HAP-1 (cell line): ENCODE measurements around the gene LONP2.

ENCODE experiments used
- DNase-seq, 2 experiments: peaks; one replicate each; pipeline ENCODE4 v3.0.0-alpha.2; 2016 to 2020; ENCODE audit warnings: low spot score in 2 of 2
- H3K27me3 ChIP-seq: fragments of 250-450 bp; sonication (Bioruptor Pico); 2 replicates; pipeline ENCODE4 v1.5.1; 2020; ENCODE audit warnings: low read depth, mild to moderate bottlenecking, moderate library complexity
- H3K36me3 ChIP-seq: fragments of 250-450 bp; sonication (Bioruptor Pico); replicated peaks from 2 replicates; pipeline ENCODE4 v1.5.1; 2020; ENCODE audit warnings: mild to moderate bottlenecking
- H3K4me1 ChIP-seq: fragments of 250-450 bp; sonication (Bioruptor Pico); 2 replicates; pipeline ENCODE4 v1.5.1; 2020; ENCODE audit warnings: mild to moderate bottlenecking
- H3K4me3 ChIP-seq: fragments of 250-450 bp; sonication (Bioruptor Pico); 2 replicates; pipeline ENCODE4 v1.5.1; 2020; ENCODE audit warnings: mild to moderate bottlenecking, moderate library complexity
- H3K9me3 ChIP-seq: fragments of 250-450 bp; sonication (Bioruptor Pico); 2 replicates; pipeline ENCODE4 v1.5.1; 2020; ENCODE audit warnings: mild to moderate bottlenecking, moderate library complexity
- in situ Hi-C: fragments of 300-500 bp; cut with MboI; formaldehyde crosslinking; loops from 3 replicates; pipeline ENCODE4 v1.14.3; 2020; ENCODE audit warnings: low sequenced_read_pairs, inconsistent platforms, mixed read lengths

The LONP2 gene

DNA sequence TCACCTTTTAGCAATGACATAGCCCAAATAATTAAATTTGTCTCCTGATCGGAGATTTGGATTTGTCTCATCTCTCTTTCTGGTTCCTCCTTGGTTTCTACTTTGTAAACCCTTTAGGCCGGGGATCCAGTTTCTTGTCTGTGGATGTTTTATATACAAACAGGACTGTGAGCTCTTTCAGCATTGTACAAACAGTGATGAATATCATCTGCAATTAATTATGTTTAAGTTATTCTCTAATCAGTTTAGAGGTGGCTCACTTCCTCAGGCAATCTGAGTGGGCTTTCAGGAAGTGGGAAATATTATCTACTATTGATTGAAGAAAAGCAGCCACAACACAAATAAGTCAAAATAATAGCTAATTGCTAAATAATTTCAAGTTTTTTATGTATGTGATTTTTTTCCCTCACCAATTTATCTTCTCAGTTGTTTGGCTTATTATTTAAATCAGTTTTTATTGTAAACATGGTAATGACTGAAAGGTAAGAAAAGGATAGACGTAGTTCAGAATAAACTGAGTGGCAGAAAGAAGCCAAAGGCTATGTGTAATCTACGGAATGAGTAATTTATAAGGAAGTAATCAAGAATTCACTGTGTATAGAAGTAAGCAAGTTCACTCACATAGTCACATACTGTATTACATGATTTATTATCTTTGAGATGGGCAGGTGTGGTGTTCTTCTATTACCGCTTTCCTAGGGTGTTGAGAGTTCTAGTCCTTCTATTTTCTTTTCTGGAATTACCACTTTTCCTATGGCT is 6.6 kb downstream of the LONP2 start:
- no peak for DNase-seq
- Histone ChIP-seq H3K36me3 (peaks cover 32% of the 10 kb centered on the region), H3K27me3 (no peaks in the 10 kb centered on the region), H3K4me3 (no peak overlapping the region), H3K9me3 (no peaks in the 10 kb centered on the region), H3K4me1 (peaks cover 23% of the 10 kb centered on the region)
- in situ Hi-C loops = no loop called here

DNA sequence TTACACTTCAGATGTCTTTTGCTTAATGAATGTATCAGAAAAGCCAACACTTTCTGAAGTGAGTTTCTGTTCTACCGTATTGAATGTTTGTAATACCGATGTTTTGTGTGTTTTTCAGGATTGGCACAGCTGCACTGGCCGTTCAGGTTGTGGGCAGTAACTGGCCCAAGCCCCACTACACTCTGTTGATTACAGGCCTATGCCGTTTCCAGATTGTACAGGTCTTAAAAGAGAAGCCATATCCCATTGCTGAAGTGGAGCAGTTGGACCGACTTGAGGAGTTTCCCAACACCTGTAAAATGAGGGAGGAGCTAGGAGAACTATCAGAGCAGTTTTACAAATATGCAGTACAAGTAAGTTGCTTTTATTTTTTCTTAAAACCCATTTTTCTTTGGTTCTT is 7.9 kb downstream of the LONP2 start:
- Histone ChIP-seq H3K27me3 (no peaks in the 10 kb centered on the region), H3K36me3 (peaks cover 32% of the 10 kb centered on the region), H3K4me1 (peaks cover 14% of the 10 kb centered on the region), H3K4me3 (no peak overlapping the region), H3K9me3 (no peaks in the 10 kb centered on the region)
- no peak for DNase-seq
- in situ Hi-C loops = no loop called here

DNA sequence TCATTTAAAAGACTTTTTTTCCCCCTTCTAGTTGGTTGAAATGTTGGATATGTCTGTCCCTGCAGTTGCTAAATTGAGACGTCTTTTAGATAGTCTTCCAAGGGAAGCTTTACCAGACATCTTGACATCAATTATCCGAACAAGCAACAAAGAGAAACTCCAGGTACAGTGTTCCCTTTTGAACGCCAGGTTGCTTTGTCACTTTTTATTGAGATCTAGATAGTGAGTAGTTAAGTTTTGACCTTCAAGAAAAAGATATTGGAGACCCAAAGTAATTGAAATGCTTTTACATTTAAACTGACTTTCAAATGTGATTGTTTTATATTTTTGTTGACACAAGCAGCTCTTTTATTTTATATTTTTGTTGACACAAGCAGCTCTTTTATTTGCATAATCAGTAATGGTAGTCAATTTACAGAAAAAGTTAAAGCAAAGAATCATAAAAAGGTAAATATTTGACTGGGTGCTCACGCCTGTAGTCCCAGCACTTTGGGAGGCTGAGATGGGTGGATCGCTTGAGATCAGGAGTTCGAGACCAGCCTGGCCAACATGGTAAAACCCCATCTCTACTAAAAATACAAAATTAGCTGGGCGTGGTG is 12.6 kb downstream of the LONP2 start:
- H3K4me3 ChIP-seq = no peak overlapping the region
- no peaks in the 10 kb centered on the region for H3K27me3 ChIP-seq
- DNase-seq = no peak
- in situ Hi-C loops = no loop called here
- no peaks in the 10 kb centered on the region for H3K9me3 ChIP-seq
- H3K36me3 ChIP-seq = peaks cover 57% of the 10 kb centered on the region
- H3K4me1 ChIP-seq = no peaks in the 10 kb centered on the region

DNA sequence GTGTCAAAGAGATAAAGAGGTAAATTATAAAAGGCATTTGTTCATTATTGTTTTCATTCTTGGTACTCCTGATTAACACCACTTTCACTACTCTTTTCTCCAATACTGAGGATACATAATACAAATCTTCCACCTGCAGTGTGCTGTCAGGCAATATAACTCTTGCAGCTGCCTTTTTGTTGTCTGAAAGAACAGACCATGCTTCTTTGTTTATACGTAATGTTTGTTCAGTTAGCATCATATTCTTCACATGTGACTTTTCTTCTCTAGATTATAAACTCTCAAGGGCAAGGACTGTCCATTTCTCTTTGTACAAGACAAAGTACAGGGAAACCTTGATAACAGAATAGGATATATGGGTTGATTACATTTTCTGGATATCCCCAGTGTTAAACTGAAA is 17.5 kb downstream of the LONP2 start:
- in situ Hi-C loops = no loop called here
- H3K9me3 ChIP-seq = no peaks in the 10 kb centered on the region
- H3K4me1 ChIP-seq = no peaks in the 10 kb centered on the region
- no peaks in the 10 kb centered on the region for H3K27me3 ChIP-seq
- DNase-seq = no peak
- no peak overlapping the region for H3K4me3 ChIP-seq
- H3K36me3 ChIP-seq = peaks cover 45% of the 10 kb centered on the region

DNA sequence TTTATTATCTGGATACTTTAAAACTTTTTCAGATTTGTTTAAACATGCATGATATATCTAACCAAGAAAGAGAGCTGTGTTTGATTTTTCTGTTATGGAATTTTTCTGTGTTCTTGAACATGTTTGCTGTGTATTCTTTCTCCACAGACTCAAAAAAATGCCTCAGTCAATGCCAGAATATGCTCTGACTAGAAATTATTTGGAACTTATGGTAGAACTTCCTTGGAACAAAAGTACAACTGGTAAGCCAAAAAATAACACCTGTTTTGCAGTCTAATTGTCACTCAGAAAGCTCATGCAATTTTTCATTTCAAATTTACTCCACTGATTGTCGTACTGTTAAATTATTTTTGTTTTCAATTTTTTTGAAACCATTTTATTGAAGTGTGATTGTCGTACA is 18.5 kb downstream of the LONP2 start:
- peaks cover 45% of the 10 kb centered on the region for H3K36me3 ChIP-seq
- no peaks in the 10 kb centered on the region for H3K27me3 ChIP-seq
- H3K9me3 ChIP-seq = no peaks in the 10 kb centered on the region
- no peaks in the 10 kb centered on the region for H3K4me1 ChIP-seq
- DNase-seq = no peak
- in situ Hi-C loops = no loop called here
- H3K4me3 ChIP-seq = no peak overlapping the region

DNA sequence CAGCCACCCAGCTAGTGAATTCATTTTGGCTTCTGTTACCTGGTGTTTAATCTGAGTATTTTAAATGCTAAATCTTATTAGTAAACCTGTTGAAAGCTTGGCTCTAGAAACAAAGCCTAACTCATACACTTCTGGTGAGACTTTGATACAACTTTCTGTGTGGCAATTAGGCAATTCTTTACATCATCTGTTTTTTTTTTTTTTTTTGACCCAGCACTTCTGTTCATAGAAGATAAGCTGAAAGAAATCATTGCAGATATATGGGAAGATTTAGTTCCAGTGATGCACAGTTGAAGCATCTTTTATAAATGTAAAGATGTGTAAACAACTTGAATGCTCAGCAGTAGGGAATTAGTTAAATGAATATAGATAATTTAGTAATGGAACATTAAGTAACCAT is 24.9 kb downstream of the LONP2 start:
- H3K36me3 ChIP-seq = peaks cover 22% of the 10 kb centered on the region

DNA sequence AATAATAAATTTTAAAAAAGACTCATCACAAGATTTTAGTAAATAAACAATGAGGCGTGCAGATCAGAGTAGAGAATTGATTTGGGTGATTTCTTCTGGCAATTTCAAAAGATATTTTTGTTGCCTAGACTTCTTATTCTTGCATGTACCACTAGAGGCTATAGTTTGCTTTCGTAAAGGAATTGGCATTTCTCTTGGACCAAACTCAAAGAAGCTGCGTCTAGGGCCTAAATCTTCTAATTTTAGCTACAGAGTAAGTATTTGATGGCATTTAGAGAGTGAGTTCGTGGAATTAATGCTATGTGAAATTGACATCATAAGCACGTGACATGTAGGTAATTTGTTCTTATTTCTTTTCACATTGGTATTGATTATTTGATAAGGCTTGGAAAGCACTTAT is 27.6 kb downstream of the LONP2 start:
- Histone ChIP-seq H3K4me3 (no peak overlapping the region), H3K4me1 (peaks cover 4% of the 10 kb centered on the region; the same call in 1 of the 2 replicates), H3K36me3 (peaks cover 23% of the 10 kb centered on the region), H3K27me3 (no peaks in the 10 kb centered on the region), H3K9me3 (no peaks in the 10 kb centered on the region)
- in situ Hi-C loops = no loop called here
- no peak for DNase-seq

More for the DNA sequence above, 24.9 kb downstream of the LONP2 start:
- H3K27me3 ChIP-seq = no peaks in the 10 kb centered on the region
- in situ Hi-C loops = no loop called here
- DNase-seq = no peak
- no peaks in the 10 kb centered on the region for H3K9me3 ChIP-seq
- H3K4me1 ChIP-seq = no peaks in the 10 kb centered on the region
- H3K4me3 ChIP-seq = no peak overlapping the region

DNA sequence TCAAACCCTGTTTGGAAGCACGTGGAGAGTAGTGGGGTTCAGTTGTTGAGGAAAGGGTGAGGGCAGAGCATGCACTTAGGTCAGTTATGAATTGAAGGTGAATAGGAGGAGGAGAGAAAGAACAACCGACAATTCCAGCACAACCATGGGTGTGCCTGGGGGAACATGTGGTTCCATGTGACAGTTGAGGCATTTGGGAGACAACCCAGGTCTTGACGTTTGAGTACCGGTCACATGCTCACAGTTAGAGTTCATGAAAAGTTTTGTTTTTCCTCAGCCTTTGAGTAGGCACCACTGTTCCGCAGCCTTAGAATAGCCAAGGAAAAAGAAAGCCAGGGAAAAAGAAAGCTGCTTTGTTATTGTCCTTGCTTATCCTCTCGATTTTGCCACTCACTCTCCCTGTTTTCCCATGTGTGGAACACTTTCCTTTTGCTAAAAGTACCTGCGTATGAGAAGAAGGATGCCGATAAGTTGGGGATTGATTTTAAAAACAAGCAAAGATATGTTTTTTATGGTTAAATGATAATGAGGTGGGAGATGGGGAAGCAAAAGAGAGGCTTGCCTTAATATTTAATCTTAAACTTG is 28.8 kb downstream of the LONP2 start:
- peaks cover 4% of the 10 kb centered on the region; the same call in 1 of the 2 replicates for H3K4me1 ChIP-seq
- H3K36me3 ChIP-seq = peaks cover 28% of the 10 kb centered on the region
- no peak for DNase-seq

DNA sequence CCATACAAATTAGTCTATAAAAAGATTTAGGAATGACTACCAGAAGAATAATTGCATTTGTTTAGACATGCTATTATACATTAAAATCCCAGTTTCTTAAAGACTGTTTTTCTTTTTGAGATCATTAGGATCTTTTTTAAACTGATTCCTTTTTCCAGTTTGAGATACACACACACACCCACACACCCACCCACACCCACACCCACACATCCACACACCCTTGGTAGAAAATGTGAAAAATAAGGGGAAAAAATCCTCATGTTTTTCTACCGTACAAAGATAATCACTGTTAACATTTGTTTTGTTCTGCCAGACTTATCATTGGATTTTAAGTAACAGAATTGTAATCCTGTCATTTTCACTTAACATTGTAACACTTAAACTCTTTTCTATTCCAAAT is 30.4 kb downstream of the LONP2 start:
- H3K27me3 ChIP-seq = no peaks in the 10 kb centered on the region
- H3K36me3 ChIP-seq = peaks cover 36% of the 10 kb centered on the region
- in situ Hi-C loops = no loop called here
- no peaks in the 10 kb centered on the region for H3K9me3 ChIP-seq
- peaks cover 4% of the 10 kb centered on the region; the same call in 1 of the 2 replicates for H3K4me1 ChIP-seq
- no peak overlapping the region for H3K4me3 ChIP-seq
- no peak for DNase-seq

More for the DNA sequence above, 28.8 kb downstream of the LONP2 start:
- Histone ChIP-seq H3K27me3 (no peaks in the 10 kb centered on the region), H3K4me3 (no peak overlapping the region), H3K9me3 (no peaks in the 10 kb centered on the region)
- in situ Hi-C loops = no loop called here

DNA sequence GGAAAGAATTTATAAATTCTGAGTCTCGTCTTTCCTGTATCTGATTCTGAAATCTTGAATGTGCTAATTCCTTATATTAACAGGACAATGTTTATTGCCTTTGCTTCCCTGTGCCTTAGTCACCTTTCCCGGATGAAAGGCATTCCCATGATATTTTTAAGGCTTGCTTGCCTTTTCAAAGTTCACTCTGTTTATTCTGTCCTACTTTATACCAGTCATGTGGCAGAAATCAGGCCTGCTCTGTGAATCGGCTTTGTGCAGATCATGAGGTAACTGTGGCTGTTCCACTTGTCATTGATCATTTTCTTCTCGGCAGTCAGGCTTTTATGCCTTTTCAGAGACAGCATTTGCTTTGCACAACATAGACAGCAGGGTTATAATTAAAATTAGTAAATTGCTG is 32.0 kb downstream of the LONP2 start:
- H3K27me3 ChIP-seq = no peaks in the 10 kb centered on the region
- H3K4me1 ChIP-seq = peaks cover 4% of the 10 kb centered on the region; the same call in 1 of the 2 replicates
- no peaks in the 10 kb centered on the region for H3K9me3 ChIP-seq
- H3K4me3 ChIP-seq = no peak overlapping the region
- H3K36me3 ChIP-seq = peaks cover 31% of the 10 kb centered on the region
- DNase-seq = no peak
- in situ Hi-C loops = no loop called here

DNA sequence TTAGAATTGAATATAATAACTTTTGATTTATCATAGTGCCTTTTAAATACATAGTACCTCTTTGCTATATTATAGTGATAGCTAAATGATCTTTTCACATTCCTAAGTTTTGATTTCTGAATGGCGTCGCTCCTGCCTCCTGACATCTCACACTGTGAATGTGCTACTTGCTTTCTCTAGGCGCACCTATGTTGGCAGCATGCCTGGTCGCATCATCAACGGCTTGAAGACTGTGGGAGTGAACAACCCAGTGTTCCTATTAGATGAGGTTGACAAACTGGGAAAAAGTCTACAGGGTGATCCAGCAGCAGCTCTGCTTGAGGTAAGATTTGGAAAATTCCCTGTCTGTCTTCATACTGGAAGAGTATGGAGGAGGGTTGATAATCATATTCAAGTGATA is 33.1 kb downstream of the LONP2 start:
- Histone ChIP-seq H3K4me3 (no peak overlapping the region), H3K36me3 (peaks cover 29% of the 10 kb centered on the region), H3K27me3 (no peaks in the 10 kb centered on the region), H3K4me1 (peaks cover 4% of the 10 kb centered on the region; the same call in 1 of the 2 replicates), H3K9me3 (no peaks in the 10 kb centered on the region)
- in situ Hi-C loops = no loop called here
- DNase-seq = no peak

DNA sequence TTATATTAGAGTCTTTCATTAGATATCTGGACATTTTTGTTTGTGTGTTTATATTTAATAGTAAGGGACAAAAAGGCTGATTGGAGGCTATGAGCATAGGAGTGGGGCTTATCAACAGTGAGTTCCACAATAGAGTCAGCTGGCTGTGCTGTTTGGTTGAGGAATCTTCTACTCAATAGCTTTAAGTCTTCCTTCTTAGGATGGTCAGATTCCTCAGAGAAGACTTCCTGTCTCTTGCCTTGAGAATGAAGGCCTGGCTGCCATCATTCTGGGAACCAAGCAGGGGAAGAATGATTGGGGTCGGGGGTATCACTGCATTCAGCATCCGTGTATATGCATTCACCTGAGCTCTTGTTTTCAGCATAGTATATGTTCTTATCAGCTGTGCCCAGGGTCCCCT is 35.1 kb downstream of the LONP2 start:
- Histone ChIP-seq H3K4me1 (peaks cover 9% of the 10 kb centered on the region; the same call in 1 of the 2 replicates), H3K4me3 (no peak overlapping the region), H3K36me3 (peaks cover 37% of the 10 kb centered on the region), H3K27me3 (no peaks in the 10 kb centered on the region), H3K9me3 (no peaks in the 10 kb centered on the region)
- in situ Hi-C loops = no loop called here
- no peak for DNase-seq

DNA sequence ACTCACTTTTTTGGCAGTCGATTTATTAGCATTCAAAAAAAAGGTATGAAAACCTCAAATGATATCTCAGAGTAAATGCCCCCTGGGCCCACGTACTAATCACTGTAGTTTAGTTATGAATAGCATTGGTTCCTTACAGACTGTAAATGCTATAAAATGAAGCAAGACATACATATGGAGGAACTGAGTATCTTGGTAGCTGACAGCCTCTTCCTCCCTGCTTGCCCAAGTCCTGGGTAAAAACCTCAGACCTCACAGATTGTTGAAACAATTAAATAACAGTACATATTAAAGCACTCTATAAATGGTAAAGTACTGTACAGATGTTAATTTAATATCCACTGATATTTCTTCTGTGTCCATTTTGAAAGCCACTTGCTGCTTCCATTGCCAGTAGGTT is 36.4 kb downstream of the LONP2 start:
- Histone ChIP-seq H3K4me1 (peaks cover 6% of the 10 kb centered on the region; the same call in 1 of the 2 replicates), H3K27me3 (no peaks in the 10 kb centered on the region), H3K4me3 (no peak overlapping the region), H3K9me3 (no peaks in the 10 kb centered on the region), H3K36me3 (peaks cover 36% of the 10 kb centered on the region)
- no peak for DNase-seq
- in situ Hi-C loops = no loop called here

DNA sequence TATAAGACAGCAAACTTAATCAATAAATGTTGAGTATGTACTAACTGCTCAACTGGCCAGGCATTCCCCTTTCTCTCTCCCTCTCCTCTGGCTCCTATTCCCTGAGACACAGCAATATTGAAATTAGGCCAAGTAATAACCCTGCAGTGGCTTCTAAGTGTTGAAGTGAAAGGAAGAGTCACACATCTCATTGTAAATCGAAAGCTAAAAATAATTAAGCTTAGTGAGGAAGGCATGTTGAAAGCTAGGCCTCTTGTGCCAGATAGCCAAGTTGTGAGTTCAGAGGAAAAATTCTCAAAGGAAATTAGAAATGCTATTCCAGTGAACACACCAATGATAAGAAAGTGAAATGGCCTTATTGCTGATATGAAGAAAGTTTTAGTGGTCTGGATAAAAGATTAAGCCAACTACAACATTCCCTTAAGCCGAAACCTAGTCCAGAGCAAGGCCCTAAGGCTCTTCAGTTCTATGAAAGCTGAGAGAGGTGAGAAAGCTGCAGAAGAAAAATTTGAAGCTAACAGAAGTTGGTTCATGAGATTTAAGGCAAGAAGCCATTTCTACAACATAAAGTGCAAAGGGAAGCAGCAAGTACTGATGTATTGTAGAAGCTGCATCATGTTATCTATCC is 38.6 kb downstream of the LONP2 start:
- in situ Hi-C loops = no loop called here
- H3K4me1 ChIP-seq = peaks cover 6% of the 10 kb centered on the region; the same call in 1 of the 2 replicates
- DNase-seq = no peak
- H3K9me3 ChIP-seq = peaks cover 7% of the 10 kb centered on the region; the same call in 1 of the 2 replicates
- no peak overlapping the region for H3K4me3 ChIP-seq
- no peaks in the 10 kb centered on the region for H3K27me3 ChIP-seq
- H3K36me3 ChIP-seq = peaks cover 47% of the 10 kb centered on the region
